Activated naive CD8-positive, alpha-beta T cell treated with anti-CD3 and anti-CD28 coated beads for 36 hours (primary cell): ENCODE measurements around the gene ANO7. TPM values are rescaled to one million over a fixed set of nuclear protein-coding genes. Genes with fewer than 3 reads are reported as not detected.

Experiments
- DNase-seq: peaks from one replicate; pipeline ENCODE4 v3.0.0; 2021
- H3K27ac Mint-ChIP-seq: one replicate; pipeline ENCODE4 v1.8.0; 2022; ENCODE audit warnings: mild to moderate bottlenecking, moderate library complexity, mixed read lengths
- H3K27me3 Mint-ChIP-seq: one replicate; pipeline ENCODE4 v1.8.0; 2022; ENCODE audit warnings: mild to moderate bottlenecking, mixed read lengths
- H3K36me3 Mint-ChIP-seq: one replicate; pipeline ENCODE4 v1.8.0; 2021; ENCODE audit warnings: mild to moderate bottlenecking, mixed read lengths
- H3K4me1 Mint-ChIP-seq: one replicate; pipeline ENCODE4 v1.8.0; 2021; ENCODE audit warnings: mixed read lengths
- H3K4me3 Mint-ChIP-seq: one replicate; pipeline ENCODE4 v1.8.0; 2022; ENCODE audit warnings: mild to moderate bottlenecking, moderate library complexity, mixed read lengths
- H3K9me3 Mint-ChIP-seq: one replicate; pipeline ENCODE4 v1.8.0; 2022; ENCODE audit warnings: mixed read lengths
- total RNA-seq, 2 experiments: library from RNA; stranded (reverse); gene quantifications; one replicate each; pipeline ENCODE4 v1.2.3, GENCODE V29; 2021

The ANO7 gene
- total RNA-seq, 2 experiments from 2014 or later = 3.4 to 3.6 TPM

- Mint-ChIP-seq H3K27ac (no peak overlapping the region), H3K27me3 (no peaks in the 10 kb centered on the region), H3K36me3 (peaks cover 34% of the 10 kb centered on the region), H3K4me3 (no peak overlapping the region), H3K4me1 (no peaks in the 10 kb centered on the region), H3K9me3 (no peaks in the 10 kb centered on the region)
- no peak for DNase-seq
Measured at GRCh38 chr2:241248897-241249296, 60.4 kb downstream of the ANO7 start.

- Mint-ChIP-seq H3K4me3 (no peak overlapping the region), H3K4me1 (no peaks in the 10 kb centered on the region), H3K27ac (no peak overlapping the region), H3K36me3 (peaks cover 34% of the 10 kb centered on the region), H3K9me3 (no peaks in the 10 kb centered on the region), H3K27me3 (no peaks in the 10 kb centered on the region)
- no peak for DNase-seq
Measured at GRCh38 chr2:241249654-241250053, 61.2 kb downstream of the ANO7 start.

GRCh38 chr2:241252778-241253475 is 64.5 kb downstream of the ANO7 start:
- H3K4me1 Mint-ChIP-seq = no peaks in the 10 kb centered on the region
- H3K4me3 Mint-ChIP-seq = no peak overlapping the region
- no peak overlapping the region for H3K27ac Mint-ChIP-seq
- no peak for DNase-seq
- H3K36me3 Mint-ChIP-seq = peaks cover 42% of the 10 kb centered on the region
- no peaks in the 10 kb centered on the region for H3K27me3 Mint-ChIP-seq
- H3K9me3 Mint-ChIP-seq = no peaks in the 10 kb centered on the region

GRCh38 chr2:241254904-241255351 is 66.5 kb downstream of the ANO7 start:
- Mint-ChIP-seq H3K4me3 (no peak overlapping the region), H3K9me3 (no peaks in the 10 kb centered on the region), H3K36me3 (peaks cover 32% of the 10 kb centered on the region), H3K4me1 (no peaks in the 10 kb centered on the region), H3K27me3 (no peaks in the 10 kb centered on the region), H3K27ac (no peak overlapping the region)
- no peak for DNase-seq

- DNase-seq = no peak
- H3K36me3 Mint-ChIP-seq = peaks cover 37% of the 10 kb centered on the region
- no peaks in the 10 kb centered on the region for H3K27me3 Mint-ChIP-seq
- no peak overlapping the region for H3K4me3 Mint-ChIP-seq
- H3K9me3 Mint-ChIP-seq = no peaks in the 10 kb centered on the region
- no peak overlapping the region for H3K27ac Mint-ChIP-seq
- no peaks in the 10 kb centered on the region for H3K4me1 Mint-ChIP-seq
Measured at GRCh38 chr2:241255542-241256167, 67.2 kb downstream of the ANO7 start.

DNA sequence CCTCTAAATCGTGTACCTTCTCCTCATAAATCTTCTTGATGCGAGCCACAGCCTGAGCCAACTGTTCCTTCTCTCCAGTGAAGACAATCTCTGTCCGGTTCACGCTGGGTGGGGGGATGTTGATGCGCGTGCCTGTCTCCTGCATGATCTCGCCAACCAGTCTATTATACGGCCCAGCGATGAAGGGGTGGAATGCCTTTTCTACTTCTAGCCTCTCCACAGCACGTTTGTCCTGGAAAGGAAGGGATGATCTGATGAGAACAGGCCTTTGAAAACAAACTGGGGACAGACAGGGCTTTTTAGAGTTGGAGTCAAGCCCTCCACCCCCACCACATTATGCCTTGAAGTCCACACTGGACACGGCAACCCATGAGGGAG is 67.7 kb downstream of the ANO7 start:
- H3K4me3 Mint-ChIP-seq = no peak overlapping the region
- no peaks in the 10 kb centered on the region for H3K9me3 Mint-ChIP-seq
- no peaks in the 10 kb centered on the region for H3K4me1 Mint-ChIP-seq
- no peak overlapping the region for H3K27ac Mint-ChIP-seq
- H3K27me3 Mint-ChIP-seq = no peaks in the 10 kb centered on the region
- H3K36me3 Mint-ChIP-seq = peaks cover 37% of the 10 kb centered on the region
- DNase-seq = no peak

DNA sequence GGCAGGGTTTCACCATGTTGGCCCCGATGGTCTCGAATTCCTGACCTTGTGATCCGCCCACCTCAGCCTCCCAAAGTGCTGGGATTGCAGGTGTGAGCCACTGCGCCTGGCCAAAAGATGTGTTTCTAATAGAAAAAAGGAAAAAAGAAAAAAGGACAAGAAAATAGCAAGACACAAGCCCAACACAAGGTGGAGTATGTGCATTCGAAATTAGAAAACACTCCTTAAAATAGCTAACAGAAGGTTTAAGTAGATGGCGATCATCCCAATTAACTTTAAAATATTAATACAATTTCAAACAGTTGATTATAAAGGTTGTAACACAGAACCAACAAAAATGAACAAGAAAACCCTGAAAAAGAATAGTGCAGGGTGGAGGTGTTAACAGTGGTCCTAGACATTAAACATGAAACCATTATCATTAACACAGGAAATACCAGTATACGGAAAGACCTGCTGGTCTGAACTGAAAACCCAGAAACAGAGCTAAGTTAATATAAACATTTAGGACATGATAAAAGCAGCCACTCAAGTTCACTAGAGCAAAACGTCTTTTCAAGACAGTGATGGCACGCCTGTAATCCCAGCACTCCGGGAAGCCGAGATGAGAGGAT is 69.0 kb downstream of the ANO7 start:
- DNase-seq = no peak
- Mint-ChIP-seq H3K4me1 (no peaks in the 10 kb centered on the region), H3K36me3 (peaks cover 31% of the 10 kb centered on the region), H3K27ac (no peak overlapping the region), H3K4me3 (no peak overlapping the region), H3K27me3 (no peaks in the 10 kb centered on the region), H3K9me3 (no peaks in the 10 kb centered on the region)

- Mint-ChIP-seq H3K36me3 (peaks cover 30% of the 10 kb centered on the region), H3K9me3 (no peaks in the 10 kb centered on the region), H3K27me3 (no peaks in the 10 kb centered on the region), H3K4me1 (no peaks in the 10 kb centered on the region), H3K4me3 (no peak overlapping the region), H3K27ac (peak overlapping the region; percentile 15)
- DNase-seq = no peak
Measured at GRCh38 chr2:241258505-241259280, 70.2 kb downstream of the ANO7 start.

GRCh38 chr2:241260911-241261310 is 72.4 kb downstream of the ANO7 start:
- Mint-ChIP-seq H3K36me3 (peaks cover 33% of the 10 kb centered on the region), H3K9me3 (no peaks in the 10 kb centered on the region), H3K4me3 (no peak overlapping the region), H3K27me3 (no peaks in the 10 kb centered on the region), H3K4me1 (no peaks in the 10 kb centered on the region), H3K27ac (no peak overlapping the region)
- no peak for DNase-seq

DNA sequence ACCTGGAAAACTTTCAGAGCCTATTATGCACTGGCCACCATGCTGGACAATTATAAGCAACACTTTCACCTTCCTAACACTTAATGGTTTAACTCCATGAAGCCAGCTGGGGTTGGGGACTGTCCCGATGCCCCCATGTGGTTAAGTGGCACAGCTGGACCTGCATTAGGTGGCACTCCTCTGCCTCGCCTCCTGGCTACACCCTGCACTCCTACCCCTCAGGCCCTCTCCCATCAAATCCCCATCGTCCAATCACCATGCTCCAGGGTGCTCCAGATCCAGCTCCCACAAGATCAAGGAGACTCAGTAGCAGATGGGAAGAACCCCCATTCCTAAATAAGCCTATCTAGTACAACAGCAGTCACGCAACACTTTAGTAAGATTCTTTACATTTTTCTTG is 73.2 kb downstream of the ANO7 start:
- Mint-ChIP-seq H3K4me3 (no peak overlapping the region), H3K4me1 (no peaks in the 10 kb centered on the region), H3K27ac (no peak overlapping the region), H3K9me3 (no peaks in the 10 kb centered on the region), H3K27me3 (no peaks in the 10 kb centered on the region), H3K36me3 (peaks cover 26% of the 10 kb centered on the region)
- DNase-seq = no peak

DNA sequence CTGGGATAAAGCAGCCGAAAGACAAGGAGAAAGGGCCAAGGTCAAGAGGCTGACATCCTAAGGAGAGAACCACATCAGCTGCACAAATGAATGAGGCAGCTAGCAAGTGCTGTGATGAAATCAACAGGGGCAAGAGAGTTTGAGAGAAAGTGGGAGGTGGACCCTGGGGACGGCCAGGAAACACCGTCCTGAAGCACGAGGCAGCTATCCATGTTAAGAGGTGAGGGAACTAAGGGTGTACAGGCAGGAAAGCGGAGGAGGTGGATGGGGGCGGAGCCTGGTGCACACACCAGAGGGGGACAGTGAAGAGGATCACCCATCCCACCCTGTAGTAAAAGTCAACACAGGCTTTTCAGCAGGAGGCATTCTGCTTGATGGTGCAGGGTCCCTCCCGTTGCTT is 74.6 kb downstream of the ANO7 start:
- Mint-ChIP-seq H3K36me3 (peaks cover 24% of the 10 kb centered on the region), H3K27ac (no peak overlapping the region), H3K4me3 (no peak overlapping the region)

GRCh38 chr2:241265506-241265905 is 77.0 kb downstream of the ANO7 start:
- H3K27ac Mint-ChIP-seq = no peak overlapping the region
- H3K4me3 Mint-ChIP-seq = no peak overlapping the region
- peaks cover 8% of the 10 kb centered on the region for H3K4me1 Mint-ChIP-seq
- no peak for DNase-seq
- H3K27me3 Mint-ChIP-seq = no peaks in the 10 kb centered on the region
- H3K9me3 Mint-ChIP-seq = no peaks in the 10 kb centered on the region
- H3K36me3 Mint-ChIP-seq = peaks cover 28% of the 10 kb centered on the region

More for the DNA sequence above, 74.6 kb downstream of the ANO7 start:
- no peaks in the 10 kb centered on the region for H3K27me3 Mint-ChIP-seq
- DNase-seq = no peak
- no peaks in the 10 kb centered on the region for H3K4me1 Mint-ChIP-seq
- no peaks in the 10 kb centered on the region for H3K9me3 Mint-ChIP-seq

DNA sequence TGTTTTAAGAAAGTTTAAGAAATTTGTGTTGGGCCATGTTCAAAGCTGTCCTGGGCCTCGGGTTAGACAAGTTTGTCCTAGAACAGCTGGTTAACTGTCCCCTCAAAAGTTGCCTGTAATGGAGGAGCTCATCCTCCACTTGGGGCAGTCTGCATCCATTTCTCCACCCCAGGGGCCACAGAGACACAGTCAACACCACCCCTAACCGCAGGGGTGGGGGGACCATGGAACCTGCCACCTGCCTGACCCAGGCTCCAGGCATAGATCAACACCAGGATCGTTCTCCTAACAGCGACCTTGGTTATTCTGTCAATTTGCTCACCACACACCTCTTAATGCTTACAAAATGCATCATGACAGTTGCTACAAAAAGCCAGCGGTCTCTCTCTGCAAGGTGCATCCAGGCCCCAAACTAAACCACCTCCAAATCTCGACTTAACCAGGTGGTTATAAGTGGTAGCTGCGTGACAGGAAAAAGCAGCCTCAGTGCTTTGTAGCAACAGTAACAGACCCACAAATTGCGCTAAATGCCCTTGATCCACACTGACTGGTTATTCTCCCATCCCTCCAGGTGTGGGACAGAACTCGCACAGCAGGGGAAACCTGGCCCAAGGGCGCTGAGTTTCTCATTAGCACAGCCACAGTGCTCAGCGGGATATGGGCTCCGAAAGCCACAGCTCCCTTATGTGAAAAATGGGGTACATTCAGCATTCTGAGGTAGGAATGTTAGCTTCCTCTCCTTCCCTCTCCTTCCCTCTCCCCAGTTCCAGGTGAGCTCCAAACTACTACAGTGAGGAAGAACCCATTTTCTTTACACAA is 79.0 kb downstream of the ANO7 start:
- H3K27ac Mint-ChIP-seq = no peak overlapping the region
- H3K4me1 Mint-ChIP-seq = peaks cover 20% of the 10 kb centered on the region
- DNase-seq = no peak
- peaks cover 28% of the 10 kb centered on the region for H3K36me3 Mint-ChIP-seq
- no peaks in the 10 kb centered on the region for H3K27me3 Mint-ChIP-seq
- no peak overlapping the region for H3K4me3 Mint-ChIP-seq
- H3K9me3 Mint-ChIP-seq = no peaks in the 10 kb centered on the region

DNA sequence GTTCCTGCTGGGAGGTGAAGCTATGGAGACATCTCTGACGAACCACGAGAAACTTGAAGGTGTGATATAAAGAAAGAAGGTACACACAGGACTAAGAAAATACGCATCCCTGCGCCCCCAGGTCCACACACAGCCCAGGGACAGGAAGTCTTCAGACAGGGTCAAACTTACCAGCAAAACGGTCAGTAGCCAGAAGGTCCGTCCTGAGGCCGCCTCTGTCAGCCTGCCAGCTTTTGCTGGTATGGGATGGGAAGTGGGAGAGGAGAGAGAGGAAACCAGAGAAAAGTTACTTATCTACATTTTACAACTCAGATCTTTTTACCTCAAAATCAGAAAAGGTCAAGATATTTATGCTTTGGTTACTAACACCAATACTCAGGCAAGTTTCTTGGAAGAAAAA is 79.8 kb downstream of the ANO7 start:
- peaks cover 21% of the 10 kb centered on the region for H3K36me3 Mint-ChIP-seq
- peaks cover 25% of the 10 kb centered on the region for H3K4me1 Mint-ChIP-seq
- no peak overlapping the region for H3K27ac Mint-ChIP-seq
- no peak for DNase-seq
- no peak overlapping the region for H3K4me3 Mint-ChIP-seq
- no peaks in the 10 kb centered on the region for H3K9me3 Mint-ChIP-seq
- H3K27me3 Mint-ChIP-seq = no peaks in the 10 kb centered on the region
